ENCODE results near the gene C11orf58.

The C11orf58 gene

DNA sequence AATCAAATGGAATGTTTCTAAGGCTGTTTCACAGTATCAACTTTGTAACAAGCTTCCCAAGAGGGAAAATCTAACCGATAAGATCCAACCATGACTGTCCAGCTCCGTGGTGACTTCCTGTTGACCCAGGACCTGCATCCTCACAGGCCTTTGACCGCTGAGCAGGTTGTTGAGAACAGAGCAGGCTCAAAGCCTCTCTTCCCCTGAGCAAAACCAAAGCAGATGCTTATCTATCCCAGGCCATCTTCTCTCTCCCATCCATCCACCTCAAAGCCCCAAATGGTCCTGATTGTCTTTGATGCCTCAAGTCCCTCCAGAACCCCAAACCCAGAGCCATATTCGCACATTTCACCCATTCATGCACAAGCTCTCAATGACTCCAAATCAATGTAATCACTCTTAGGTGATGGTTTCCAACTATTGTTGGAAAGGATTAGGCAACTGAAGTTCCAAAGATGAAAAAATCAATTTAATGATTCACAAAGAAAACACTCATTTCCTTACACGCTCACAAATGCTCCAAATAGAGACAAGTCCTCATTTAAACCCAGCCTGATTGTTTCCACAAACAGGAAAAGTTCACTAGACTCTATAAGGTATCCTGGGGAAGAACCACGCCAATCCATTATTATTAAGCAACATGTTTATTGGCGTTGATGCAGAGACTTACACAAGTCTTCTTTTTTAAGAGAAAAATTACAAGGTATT, 48.7 kb downstream of the C11orf58 start:
- DNase-seq: no peak

GRCh38 chr11:16788141-16789062, 50.0 kb downstream of the C11orf58 start:
- peak; percentile 13 to 41 (median 32) for DNase-seq

- DNase-seq: no peak
These were observed 50.6 kb downstream of the C11orf58 start for GRCh38 chr11:16789063-16789420.

GRCh38 chr11:16789560-16790485, 51.4 kb downstream of the C11orf58 start:
- DNase-seq: no peak

- DNase-seq: no peak
These were observed 52.2 kb downstream of the C11orf58 start for GRCh38 chr11:16790486-16791190.

DNA sequence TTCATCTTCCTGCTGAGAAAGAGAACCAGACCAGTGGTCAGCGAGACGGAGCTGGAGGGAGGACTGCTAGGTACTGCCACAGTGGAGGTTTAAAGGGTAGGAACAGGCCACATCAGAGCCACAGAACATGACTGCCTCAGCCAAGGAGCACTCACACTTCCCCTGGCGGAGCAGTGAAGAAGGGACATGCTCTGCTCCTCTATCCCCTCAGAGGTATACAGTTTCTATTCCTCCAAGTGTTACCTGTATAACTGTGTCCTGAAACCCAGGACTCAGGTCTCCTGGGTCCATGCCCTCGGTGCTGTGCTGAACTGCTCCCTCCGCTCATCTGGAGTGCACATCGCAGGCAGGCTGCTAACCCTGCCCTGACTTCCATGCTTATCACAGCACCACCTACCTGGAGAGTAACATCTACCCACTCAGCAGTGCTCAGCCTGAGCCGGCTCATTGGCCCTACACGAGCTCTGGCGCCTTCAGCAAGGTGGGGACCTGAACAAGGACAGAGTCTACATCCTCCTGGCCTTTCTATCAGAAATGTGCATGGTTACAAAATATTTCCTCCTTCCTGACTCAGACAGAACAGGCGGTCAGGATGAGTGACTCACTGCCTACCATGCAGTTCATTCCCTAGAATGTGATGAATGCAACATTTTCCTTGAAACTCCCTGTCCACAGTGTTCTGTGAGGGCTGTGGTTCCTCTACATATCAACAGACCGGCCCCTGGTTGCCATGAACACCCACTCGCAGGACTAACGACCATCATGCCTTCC, 52.9 kb downstream of the C11orf58 start:
- no peak for DNase-seq

GRCh38 chr11:16792426-16792825, 54.0 kb downstream of the C11orf58 start:
- DNase-seq: no peak

DNA sequence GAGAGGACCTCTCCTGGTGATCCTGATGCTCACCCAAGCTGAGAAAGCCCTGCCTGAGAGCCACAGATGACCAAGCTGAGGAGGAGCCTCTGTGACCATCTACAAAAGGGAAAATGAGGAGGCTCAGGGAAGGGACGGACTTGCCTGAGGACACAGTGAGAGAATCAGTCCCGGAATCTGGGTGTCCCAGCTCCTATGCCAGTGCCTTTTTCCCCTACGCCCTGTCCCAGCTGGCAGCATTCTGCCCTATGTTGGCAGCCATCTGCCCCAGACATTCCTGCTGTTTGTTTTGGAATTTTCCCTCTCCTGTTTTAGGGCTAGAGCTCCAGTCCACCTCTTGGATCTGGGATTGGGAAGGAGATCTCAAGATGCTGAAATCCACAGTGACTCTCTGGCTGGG, 54.6 kb downstream of the C11orf58 start:
- no peak for DNase-seq

GRCh38 chr11:16793511-16793910, 55.1 kb downstream of the C11orf58 start:
- DNase-seq: no peak

- no peak for DNase-seq
These were observed 55.8 kb downstream of the C11orf58 start for GRCh38 chr11:16794047-16794818.

GRCh38 chr11:16795146-16795545, 56.7 kb downstream of the C11orf58 start:
- no peak for DNase-seq

GRCh38 chr11:16796311-16796710, 57.9 kb downstream of the C11orf58 start:
- no peak for DNase-seq

- DNase-seq: no peak
These were observed 59.3 kb downstream of the C11orf58 start for GRCh38 chr11:16797776-16798175.

GRCh38 chr11:16799221-16799620, 60.8 kb downstream of the C11orf58 start:
- DNase-seq: no peak

DNA sequence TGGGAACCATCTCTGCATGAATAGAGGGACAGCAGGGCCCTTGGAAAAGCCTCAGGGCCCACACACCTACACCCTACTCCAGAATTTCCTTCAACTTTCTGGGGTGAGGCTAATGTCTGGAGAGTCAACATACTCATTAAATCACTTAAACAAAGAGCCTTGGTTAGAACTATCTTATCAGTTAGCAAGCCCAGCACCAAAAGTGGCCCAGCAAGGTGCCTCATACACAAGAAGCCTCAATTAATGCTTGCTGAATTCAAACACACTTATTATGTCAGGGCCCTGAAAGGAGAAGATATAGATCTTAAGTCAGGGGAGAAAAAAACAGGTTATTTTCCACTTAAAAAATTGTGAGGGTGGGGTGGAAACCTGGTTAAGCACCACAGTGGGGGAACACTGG, 61.4 kb downstream of the C11orf58 start:
- DNase-seq: no peak

- DNase-seq: no peak
These were observed 61.9 kb downstream of the C11orf58 start for GRCh38 chr11:16800382-16800781.

GRCh38 chr11:16801288-16801980, 63.0 kb downstream of the C11orf58 start:
- DNase-seq: no peak

DNA sequence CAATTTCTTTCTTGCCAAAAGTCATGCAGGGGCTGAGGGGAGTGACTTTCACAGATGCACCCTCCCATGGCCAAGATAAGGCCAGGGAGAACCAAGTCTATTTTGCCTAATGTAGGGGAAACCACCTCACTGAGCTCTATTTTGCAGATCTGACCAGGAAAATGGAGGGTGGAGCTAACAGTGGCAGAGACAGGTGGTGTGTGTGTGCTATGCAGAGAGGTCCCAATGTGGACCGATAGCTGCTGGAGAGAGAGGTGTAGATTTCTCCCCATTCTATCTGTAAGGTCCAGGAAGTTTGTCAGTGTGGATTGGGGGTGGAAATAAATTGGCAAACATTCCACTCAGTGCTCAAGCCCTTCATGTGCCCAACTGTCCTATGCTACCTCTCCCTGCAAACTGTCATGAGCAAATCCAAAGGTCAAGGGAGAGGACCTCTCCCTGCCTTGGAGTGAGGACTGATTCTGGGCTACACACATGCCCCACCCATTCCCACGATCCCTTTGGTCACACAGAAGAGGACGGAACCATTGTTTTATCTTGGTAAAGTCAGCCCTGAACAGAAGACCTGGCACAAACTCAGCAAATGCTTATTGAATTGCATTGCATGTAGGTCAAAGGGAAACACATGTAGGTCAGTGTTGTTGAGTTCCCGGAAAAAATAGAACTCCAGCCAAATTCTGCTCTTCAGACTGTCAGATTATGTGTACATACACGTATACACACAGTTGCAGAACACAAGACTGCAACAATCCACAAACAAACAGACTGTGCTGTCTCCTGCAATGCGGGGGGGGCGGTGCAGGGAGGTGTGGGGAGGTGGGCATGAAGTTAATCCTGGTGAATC, 65.9 kb downstream of the C11orf58 start:
- no peak for DNase-seq

GRCh38 chr11:16805938-16806337, 67.5 kb downstream of the C11orf58 start:
- DNase-seq: no peak

Data from activated naive CD4-positive, alpha-beta T cell (primary cell).